IPS-18a (cell line): ENCODE measurements around the gene TIPIN.

Source experiments
- H3K27ac ChIP-seq: one replicate; pipeline ENCODE4 v1.5.1; 2013; ENCODE audit warnings: low read length
- H3K27me3 ChIP-seq: one replicate; pipeline ENCODE4 v1.6.1; 2013; ENCODE audit warnings: mild to moderate bottlenecking, low read length; ENCODE audit not compliant: control insufficient read depth, insufficient read depth
- H3K36me3 ChIP-seq: one replicate; pipeline ENCODE4 v1.6.1; 2013; ENCODE audit warnings: low read depth, low read length; ENCODE audit not compliant: control insufficient read depth
- H3K4me1 ChIP-seq: one replicate; pipeline ENCODE4 v1.6.1; 2013; ENCODE audit warnings: low read depth, low read length; ENCODE audit not compliant: control insufficient read depth
- H3K4me3 ChIP-seq: one replicate; pipeline ENCODE4 v1.5.1; 2013; ENCODE audit warnings: low read length
- H3K9ac ChIP-seq: one replicate; pipeline ENCODE4 v1.6.1; 2013; ENCODE audit warnings: mild to moderate bottlenecking, low read length, moderate library complexity
- H3K9me3 ChIP-seq: one replicate; pipeline ENCODE4 v1.6.1; 2013; ENCODE audit warnings: low read depth, low read length; ENCODE audit not compliant: control insufficient read depth

Gene TIPIN

GRCh38 chr15:66294157-66294931, 62.1 kb downstream of the TIPIN start:
- Histone ChIP-seq H3K9me3 (no peaks in the 10 kb centered on the region), H3K4me3 (peak overlapping the region; percentile 70), H3K27me3 (no peaks in the 10 kb centered on the region), H3K4me1 (peaks cover 19% of the 10 kb centered on the region), H3K27ac (peak overlapping the region; percentile 35), H3K36me3 (no peaks in the 10 kb centered on the region), H3K9ac (peak overlapping the region; percentile 71)

- Histone ChIP-seq H3K9ac (peak within 1 kb of the TSS; percentile 71), H3K27ac (peak within 1 kb of the TSS; percentile 35), H3K27me3 (no peaks in the 10 kb centered on the region), H3K4me3 (peak within 1 kb of the TSS; percentile 70), H3K9me3 (no peaks in the 10 kb centered on the region), H3K4me1 (peaks cover 19% of the 10 kb centered on the region), H3K36me3 (no peaks in the 10 kb centered on the region)
Measured at GRCh38 chr15:66293419-66294156, 62.9 kb downstream of the TIPIN start, which contains the start of gene DIS3L. Gene DIS3L, plus strand, starts transcription at chr15:66293568. Its CDS starts 29 bp downstream, at chr15:66293597.

GRCh38 chr15:66292571-66293418, 63.7 kb downstream of the TIPIN start:
- peaks cover 19% of the 10 kb centered on the region for H3K4me1 ChIP-seq
- no peaks in the 10 kb centered on the region for H3K9me3 ChIP-seq
- peak overlapping the region; percentile 70 for H3K4me3 ChIP-seq
- H3K36me3 ChIP-seq: no peaks in the 10 kb centered on the region
- no peak overlapping the region for H3K27ac ChIP-seq
- no peaks in the 10 kb centered on the region for H3K27me3 ChIP-seq
- peak overlapping the region; percentile 71 for H3K9ac ChIP-seq

- no peak overlapping the region for H3K27ac ChIP-seq
- no peak overlapping the region for H3K9ac ChIP-seq
- H3K4me3 ChIP-seq: no peak overlapping the region
- no peaks in the 10 kb centered on the region for H3K27me3 ChIP-seq
- H3K9me3 ChIP-seq: no peaks in the 10 kb centered on the region
- H3K4me1 ChIP-seq: peaks cover 19% of the 10 kb centered on the region
- H3K36me3 ChIP-seq: no peaks in the 10 kb centered on the region
Measured at GRCh38 chr15:66291816-66292570, 64.5 kb downstream of the TIPIN start.

- no peaks in the 10 kb centered on the region for H3K36me3 ChIP-seq
- no peaks in the 10 kb centered on the region for H3K9me3 ChIP-seq
- H3K27ac ChIP-seq: no peak overlapping the region
- peaks cover 15% of the 10 kb centered on the region for H3K4me1 ChIP-seq
- H3K27me3 ChIP-seq: no peaks in the 10 kb centered on the region
- H3K4me3 ChIP-seq: no peak overlapping the region
- no peak overlapping the region for H3K9ac ChIP-seq
Measured at GRCh38 chr15:66290518-66290917, 66.0 kb downstream of the TIPIN start.

- Histone ChIP-seq H3K4me1 (peaks cover 9% of the 10 kb centered on the region), H3K27me3 (no peaks in the 10 kb centered on the region)
Measured at GRCh38 chr15:66290007-66290406, 66.5 kb downstream of the TIPIN start.

GRCh38 chr15:66288551-66289185, 67.8 kb downstream of the TIPIN start:
- Histone ChIP-seq H3K27me3 (no peaks in the 10 kb centered on the region), H3K9ac (no peak overlapping the region), H3K36me3 (no peaks in the 10 kb centered on the region), H3K27ac (no peak overlapping the region), H3K9me3 (no peaks in the 10 kb centered on the region), H3K4me1 (no peaks in the 10 kb centered on the region), H3K4me3 (no peak overlapping the region)

More at GRCh38 chr15:66290007-66290406, 66.5 kb downstream of the TIPIN start:
- H3K9ac ChIP-seq: no peak overlapping the region
- H3K9me3 ChIP-seq: no peaks in the 10 kb centered on the region
- H3K36me3 ChIP-seq: no peaks in the 10 kb centered on the region
- H3K27ac ChIP-seq: no peak overlapping the region
- no peak overlapping the region for H3K4me3 ChIP-seq

- Histone ChIP-seq H3K27me3 (no peaks in the 10 kb centered on the region), H3K9me3 (no peaks in the 10 kb centered on the region), H3K4me3 (no peak overlapping the region), H3K36me3 (no peaks in the 10 kb centered on the region), H3K4me1 (no peaks in the 10 kb centered on the region), H3K9ac (no peak overlapping the region), H3K27ac (no peak overlapping the region)
Measured at GRCh38 chr15:66288093-66288492, 68.4 kb downstream of the TIPIN start.

GRCh38 chr15:66287461-66288057, 68.9 kb downstream of the TIPIN start:
- H3K4me3 ChIP-seq: no peak overlapping the region
- H3K36me3 ChIP-seq: no peaks in the 10 kb centered on the region
- H3K27me3 ChIP-seq: no peaks in the 10 kb centered on the region
- no peak overlapping the region for H3K9ac ChIP-seq
- no peak overlapping the region for H3K27ac ChIP-seq
- H3K4me1 ChIP-seq: no peaks in the 10 kb centered on the region
- H3K9me3 ChIP-seq: no peaks in the 10 kb centered on the region
